Renal cortical epithelial cell (primary cell): ENCODE results near the gene LYSMD3. TPM values are rescaled to one million over a fixed set of nuclear protein-coding genes. Genes with fewer than 3 reads are reported as not detected.

Experiments used
- DNase-seq: peaks from one replicate; pipeline ENCODE4 v3.0.0-alpha.2; 2011; ENCODE audit warnings: low read depth
- total RNA-seq: library from RNA; depleted of rRNA; stranded (reverse); fragments of >200 nt; gene quantifications from 2 replicates; pipeline ENCODE4 v1.2.3, GENCODE V29; 2014

LYSMD3 gene
- total RNA-seq, 1 donor from 2014 or later: 28.3 TPM

GRCh38 chr5:90479611-90480385, 49.6 kb downstream of the LYSMD3 start:
- DNase-seq: no peak

GRCh38 chr5:90477621-90478215, 51.7 kb downstream of the LYSMD3 start:
- DNase-seq: no peak

GRCh38 chr5:90477073-90477472, 52.3 kb downstream of the LYSMD3 start:
- no peak for DNase-seq

DNA sequence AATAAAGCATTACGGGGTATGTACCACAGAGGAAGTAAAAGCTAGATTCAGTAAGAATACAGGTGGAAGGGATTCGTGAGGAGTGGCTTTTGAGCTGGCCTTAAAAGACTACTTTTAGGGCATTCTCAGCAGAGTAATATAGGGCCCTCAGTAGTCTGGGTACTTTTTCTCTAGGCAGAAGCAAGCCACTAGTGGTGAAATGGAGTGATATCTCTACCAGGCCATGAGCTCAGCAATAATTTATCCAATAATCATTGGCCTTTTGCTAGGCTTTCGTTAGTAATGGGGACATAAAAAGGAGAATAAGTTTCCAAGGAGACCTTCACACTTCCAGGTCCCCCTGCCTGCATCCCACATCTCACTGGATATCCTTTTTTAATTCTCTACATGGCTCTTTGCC, 53.0 kb downstream of the LYSMD3 start:
- DNase-seq: no peak

DNA sequence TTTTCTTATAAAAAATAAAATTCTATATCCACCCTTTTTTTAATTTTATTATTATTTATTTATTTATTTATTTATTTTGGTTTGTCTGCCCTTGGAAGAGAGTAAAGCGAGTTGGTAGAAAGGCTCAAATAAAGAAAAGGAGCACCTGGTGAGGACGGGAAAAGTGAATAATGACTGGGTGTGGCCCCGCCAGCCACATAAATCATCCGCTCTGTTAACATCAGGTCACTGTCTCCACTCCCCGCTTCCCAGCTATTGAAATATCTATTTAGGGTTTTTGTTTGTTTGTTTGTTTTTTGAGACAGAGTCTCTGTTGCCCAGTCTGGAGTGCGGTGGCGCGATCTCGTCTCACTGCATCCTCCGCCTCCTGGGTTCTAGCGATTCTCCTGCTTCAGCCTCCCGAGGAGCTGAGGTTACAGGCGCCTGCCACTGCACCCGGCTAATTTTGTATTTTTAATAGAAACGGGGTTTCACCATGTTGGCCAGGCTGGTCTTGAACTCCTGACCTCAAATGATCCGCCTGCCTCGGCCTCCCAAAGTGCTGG, 53.9 kb downstream of the LYSMD3 start:
- no peak for DNase-seq

- peak; percentile 75 for DNase-seq
Measured at GRCh38 chr5:90474235-90475107, 54.9 kb downstream of the LYSMD3 start, which contains the start of the genes MBLAC2 and POLR3G. Gene MBLAC2, minus strand, starts transcription at chr5:90474771. Its CDS starts 479 bp downstream, at chr5:90474292. Gene POLR3G, plus strand, starts transcription at chr5:90474864. Its CDS starts 10,704 bp downstream, at chr5:90485568.

GRCh38 chr5:90473396-90474234, 55.8 kb downstream of the LYSMD3 start:
- DNase-seq: peak; percentile 27

DNA sequence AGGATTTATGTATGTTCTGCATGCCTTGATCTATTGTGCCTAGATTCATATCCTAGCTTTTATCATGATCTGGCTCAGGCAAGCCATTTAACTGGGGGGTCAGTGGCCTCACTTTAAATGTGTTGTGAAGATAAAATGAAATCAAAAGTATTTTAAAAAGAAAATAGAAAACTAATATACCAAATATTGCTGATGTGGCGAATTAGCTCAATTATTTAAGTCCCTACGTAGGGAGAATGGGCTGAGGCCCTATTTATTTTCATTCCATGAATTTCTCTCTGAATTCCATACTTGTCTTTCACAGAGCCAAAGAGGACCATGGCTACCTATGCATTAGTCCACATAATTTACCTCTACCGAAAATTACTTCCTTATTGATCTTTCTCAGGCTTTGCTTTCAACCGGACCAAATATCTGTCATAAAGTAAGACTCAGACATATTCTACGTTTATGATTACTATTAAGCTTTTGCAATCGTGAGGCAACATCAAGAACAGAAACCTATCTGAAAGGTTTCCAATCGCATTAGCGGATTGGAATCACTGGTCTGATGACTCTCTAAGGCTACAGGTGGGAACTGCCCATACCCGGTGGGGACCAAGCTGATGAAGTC, 56.5 kb downstream of the LYSMD3 start:
- DNase-seq: no peak

Other genes starting within 250 kb of the LYSMD3 start
- 17.7 and 25.2 TPM in 2 replicates for gene CETN3, start 119.8 kb downstream of the LYSMD3 start, total RNA-seq
- gene MBLAC2, start 54.8 kb downstream of the LYSMD3 start, total RNA-seq: 4.2 and 5.6 TPM in 2 replicates
- 2.7 and 10.8 TPM in 2 replicates for gene POLR3G, start 54.7 kb downstream of the LYSMD3 start, total RNA-seq
- gene ADGRV1, start 29.2 kb upstream of the LYSMD3 start, total RNA-seq: 0.35 and 0.55 TPM in 2 replicates